HG02763 (cell line): ENCODE data around the gene GAGE12J.
"Not testable (repeated sequence)": the region's sequence is repeated elsewhere in the genome, so short reads cannot be mapped to it uniquely, and the experiment has no call there.

Experiments
- ATAC-seq: cut with Tn5 transposase; IDR thresholded peaks from one replicate; pipeline ENCODE4 v1.9.1; 2021; ENCODE audit warnings: mild to moderate bottlenecking, moderate library complexity; ENCODE audit not compliant: unreplicated experiment

GAGE12J gene

DNA sequence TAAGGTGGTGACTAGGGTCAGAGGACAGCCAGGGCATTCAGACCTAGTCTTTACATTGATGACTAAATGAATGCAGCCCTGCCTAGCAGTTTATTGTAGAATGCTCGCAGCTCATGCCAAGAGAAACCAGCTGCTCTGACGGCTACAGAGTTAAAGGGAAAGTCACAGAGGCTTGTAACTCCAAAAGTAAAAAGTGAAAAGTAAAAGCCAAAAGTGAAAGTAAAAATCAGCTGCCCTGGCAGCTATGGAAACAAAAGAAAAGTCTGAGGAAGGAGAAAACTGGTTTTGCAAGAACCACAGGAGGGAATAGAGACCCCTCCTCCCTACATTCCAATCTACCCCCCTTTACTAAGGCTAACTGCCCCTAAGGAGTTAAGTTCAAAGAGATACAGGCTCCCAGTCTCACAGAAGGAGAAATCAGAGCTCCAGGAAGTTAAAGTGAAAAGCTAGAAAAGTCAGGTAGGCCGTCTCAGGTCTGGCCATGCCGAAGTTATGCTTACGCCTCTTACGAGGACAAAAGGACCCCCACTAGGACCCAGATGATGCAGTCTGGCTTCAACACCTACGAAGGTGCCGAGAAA is 12.3 kb upstream of the GAGE12J start:
- ATAC-seq: no peak

DNA sequence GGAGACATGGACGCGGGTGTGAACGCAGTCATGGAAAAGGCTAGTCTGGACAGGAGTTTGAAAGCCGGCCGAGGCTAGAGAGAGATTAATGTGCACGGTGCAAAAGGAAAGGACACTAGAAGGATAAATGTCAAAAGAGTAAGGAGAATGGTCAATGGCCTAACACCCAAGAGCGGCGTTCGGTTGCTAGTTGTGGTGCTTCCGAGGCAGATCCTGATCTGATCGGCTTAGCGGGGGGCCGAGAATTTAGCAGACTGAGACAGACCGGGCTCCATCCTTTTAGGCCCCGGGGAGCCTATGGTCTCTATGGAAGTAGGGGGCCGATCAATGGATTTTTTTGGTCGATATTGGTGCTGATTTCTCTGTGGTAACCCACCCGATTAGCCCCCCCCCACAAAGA is 11.5 kb upstream of the GAGE12J start:
- no peak for ATAC-seq

DNA sequence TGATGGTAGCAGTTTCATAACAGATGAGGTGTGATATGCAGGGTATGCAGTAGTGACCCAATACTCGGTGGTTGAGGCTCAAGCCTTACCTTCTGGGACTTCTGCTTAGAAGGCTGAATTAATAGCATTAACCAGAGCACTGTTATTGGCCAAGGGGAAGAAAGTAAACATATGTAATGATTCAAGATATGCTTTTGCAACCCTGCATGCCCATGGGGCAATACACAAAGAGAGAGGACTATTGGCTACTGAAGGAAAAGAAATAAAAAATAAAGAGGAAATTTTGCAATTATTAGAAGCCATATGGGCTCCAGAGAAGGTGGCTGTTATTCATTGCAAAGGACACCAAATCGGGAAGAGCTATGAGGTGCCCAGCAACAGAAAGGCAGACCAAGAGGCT is 9.7 kb upstream of the GAGE12J start:
- ATAC-seq: no peak

DNA sequence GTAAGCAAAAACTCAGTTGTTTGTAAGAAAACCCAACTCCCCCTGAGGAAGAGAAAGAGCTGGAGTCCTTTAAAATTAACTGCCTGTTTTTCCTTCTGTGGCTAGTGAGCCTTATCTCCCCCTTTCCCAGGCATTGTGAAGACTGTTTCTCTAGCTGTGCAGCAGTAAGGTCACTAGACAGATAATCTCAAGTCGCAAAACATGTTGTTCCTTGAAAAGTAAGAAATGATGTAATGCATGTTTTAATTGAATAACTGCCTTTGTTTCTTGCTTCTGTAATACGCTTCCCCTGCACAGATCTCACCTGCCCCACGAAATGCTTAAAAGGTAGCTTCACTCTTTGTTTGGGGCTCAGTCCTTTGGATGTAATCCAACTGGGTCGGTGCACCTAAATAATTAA is 5.8 kb upstream of the GAGE12J start:
- ATAC-seq: no peak

DNA sequence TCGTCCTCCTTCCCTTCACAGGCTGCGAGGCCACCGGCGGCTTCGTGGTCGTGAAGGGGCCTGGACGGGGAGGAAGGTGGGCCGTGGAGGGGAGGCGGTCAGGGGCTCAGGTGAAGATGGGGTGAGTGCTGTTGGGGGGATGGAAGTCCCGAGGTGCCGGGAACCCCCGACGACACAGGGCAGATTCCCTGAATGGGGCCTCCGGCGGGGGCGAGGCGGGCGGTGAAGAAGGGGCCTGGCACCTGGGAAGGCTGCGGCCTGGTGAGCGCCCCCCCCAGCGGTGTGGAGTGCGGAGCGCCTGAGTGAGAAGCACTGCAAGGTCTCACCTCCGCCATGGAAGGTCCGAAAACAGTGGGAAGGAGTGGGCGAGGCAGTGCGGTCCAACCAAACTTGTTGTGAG is 429 bp downstream of the GAGE12J start:
- ATAC-seq: not testable (repeated sequence)

DNA sequence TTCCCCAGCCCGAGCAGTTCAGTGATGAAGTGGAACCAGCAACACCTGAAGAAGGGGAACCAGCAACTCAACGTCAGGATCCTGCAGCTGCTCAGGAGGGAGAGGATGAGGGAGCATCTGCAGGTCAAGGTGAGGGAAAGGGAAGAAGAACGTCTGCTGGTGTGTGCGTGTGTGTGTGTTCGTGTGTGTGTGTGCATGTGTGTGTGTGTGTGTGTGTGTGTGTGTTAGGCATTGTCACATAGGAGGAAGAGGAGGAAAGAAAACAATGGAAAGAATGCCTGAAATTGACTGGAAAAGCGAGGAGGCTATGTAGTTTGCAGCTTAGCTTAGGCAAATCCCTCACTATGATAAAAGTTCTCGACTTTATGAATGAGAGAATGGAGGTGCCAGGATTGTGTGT is 1.9 kb downstream of the GAGE12J start:
- not testable (repeated sequence) for ATAC-seq

- ATAC-seq: not testable (repeated sequence)
Observed at GRCh38 chrX:49330421-49330820, 8.6 kb downstream of the GAGE12J start.

GRCh38 chrX:49331282-49331681 is 9.4 kb downstream of the GAGE12J start, which contains the start of gene GAGE13:
TSS of gene GAGE13 (plus strand) at chrX:49331582. CDS start at chrX:49332738, 1,156 bp downstream.
- ATAC-seq: not testable (repeated sequence)

GRCh38 chrX:49331841-49332240 is 10.0 kb downstream of the GAGE12J start:
- not testable (repeated sequence) for ATAC-seq

DNA sequence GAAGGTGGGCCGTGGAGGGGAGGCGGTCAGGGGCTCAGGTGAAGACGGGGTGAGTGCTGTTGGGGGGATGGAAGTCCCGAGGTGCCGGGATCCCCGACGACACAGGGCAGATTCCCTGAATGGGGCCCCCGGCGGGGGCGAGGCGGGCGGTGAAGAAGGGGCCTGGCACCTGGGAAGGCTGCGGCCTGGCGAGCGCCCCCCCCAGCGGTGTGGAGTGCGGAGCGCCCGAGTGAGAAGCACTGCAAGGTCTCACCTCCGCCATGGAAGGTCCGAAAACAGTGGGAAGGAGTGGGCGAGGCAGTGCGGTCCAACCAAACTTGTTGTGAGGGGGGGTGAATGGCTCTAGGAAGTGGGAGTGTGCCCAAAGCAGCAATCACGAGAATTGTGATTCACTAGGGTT is 19.6 kb downstream of the GAGE12J start:
- not testable (repeated sequence) for ATAC-seq

- not testable (repeated sequence) for ATAC-seq
Observed at GRCh38 chrX:49344496-49345175, 22.8 kb downstream of the GAGE12J start.

DNA sequence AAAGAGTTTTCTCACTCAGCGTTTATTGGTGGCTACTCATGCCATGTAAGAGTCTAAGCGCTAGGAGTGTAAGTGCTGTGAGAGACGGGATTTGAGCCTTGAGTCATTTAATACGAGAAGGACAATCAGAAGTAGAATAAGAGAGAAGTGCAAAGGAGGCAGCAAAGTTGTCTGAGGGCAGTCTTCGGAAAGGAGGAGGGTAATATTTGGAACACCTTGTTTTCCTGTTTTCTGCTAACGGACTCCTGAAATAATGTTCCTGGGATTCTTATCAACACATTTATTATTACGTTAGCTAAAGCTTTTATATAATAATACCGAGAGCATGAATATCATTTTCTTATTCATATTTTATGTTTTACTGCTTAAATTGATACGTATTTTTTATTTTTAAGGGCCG is 23.6 kb downstream of the GAGE12J start:
- ATAC-seq: not testable (repeated sequence)

GRCh38 chrX:49346150-49346549 is 24.3 kb downstream of the GAGE12J start:
- ATAC-seq: not testable (repeated sequence)
